DMS153 treated with DMSO at 0.1 percent for 48 hours (cell line): ENCODE data around the gene BRSK1.

ENCODE experiments used
- DNase-seq: peaks from one replicate; lab custom pipeline; 2025; ENCODE audit not compliant: unreplicated experiment; lab: John Stamatoyannopoulos, UW

BRSK1 gene

GRCh38 chr19:55273978-55274707 is 9.7 kb upstream of the BRSK1 start:
- no peak for DNase-seq

- DNase-seq: no peak
Observed at GRCh38 chr19:55275851-55276719, 7.7 kb upstream of the BRSK1 start.

- no peak for DNase-seq
Observed at GRCh38 chr19:55276720-55277430, 6.9 kb upstream of the BRSK1 start.

- no peak for DNase-seq
Observed at GRCh38 chr19:55277494-55277893, 6.3 kb upstream of the BRSK1 start.

GRCh38 chr19:55278391-55279135 is 5.2 kb upstream of the BRSK1 start:
- DNase-seq: no peak

GRCh38 chr19:55279340-55279739 is 4.5 kb upstream of the BRSK1 start:
- no peak for DNase-seq

GRCh38 chr19:55279770-55280643 is 3.8 kb upstream of the BRSK1 start, which contains the start of gene HSPBP1:
TSS of gene HSPBP1 (minus strand) at chr19:55280110. CDS start at chr19:55279608, 502 bp downstream.
- DNase-seq: peak; percentile 94

GRCh38 chr19:55284405-55285058 is 735 bp downstream of the BRSK1 start:
- no peak for DNase-seq

- no peak for DNase-seq
Observed at GRCh38 chr19:55285229-55285890, 1.6 kb downstream of the BRSK1 start.

GRCh38 chr19:55287361-55288079 is 3.7 kb downstream of the BRSK1 start:
- DNase-seq: no peak

GRCh38 chr19:55289117-55289796 is 5.5 kb downstream of the BRSK1 start:
- no peak for DNase-seq

- DNase-seq: no peak
Observed at GRCh38 chr19:55297267-55297666, 13.5 kb downstream of the BRSK1 start.

- no peak for DNase-seq
Observed at GRCh38 chr19:55299991-55300390, 16.2 kb downstream of the BRSK1 start.

- no peak for DNase-seq
Observed at GRCh38 chr19:55300886-55301458, 17.2 kb downstream of the BRSK1 start.

GRCh38 chr19:55301459-55302317 is 17.9 kb downstream of the BRSK1 start:
- DNase-seq: peak; percentile 88

- DNase-seq: no peak
Observed at GRCh38 chr19:55302318-55302703, 18.5 kb downstream of the BRSK1 start.
